ENCODE measurements around the gene RNU5B-1.
"Not testable (repeated sequence)": the region's sequence is repeated elsewhere in the genome, so short reads cannot be mapped to it uniquely, and the experiment has no call there.

DNA sequence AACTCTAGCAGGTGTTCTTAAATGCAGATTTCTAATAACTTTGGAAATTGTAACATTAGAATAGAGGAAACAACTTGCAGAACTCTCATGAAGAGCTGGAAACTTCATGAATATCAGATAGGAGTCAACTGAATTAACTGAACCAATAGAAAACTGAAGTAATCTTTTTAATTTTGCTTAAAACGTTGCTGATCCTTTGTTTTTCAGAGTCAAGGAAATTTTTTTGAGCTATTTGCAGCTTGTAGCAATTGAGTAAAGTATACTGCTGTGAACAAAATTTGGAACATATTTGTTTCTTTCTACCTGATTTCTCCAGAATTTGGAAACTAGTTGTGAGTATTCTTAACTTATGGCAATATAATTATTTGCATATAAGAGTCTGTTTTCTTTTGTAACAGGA lies 47.5 kb downstream of the RNU5B-1 start:
- TF ChIP-seq SUZ12 (IDR thresholded peaks at IDR 0.05; ENCODE audit: extremely low read depth, insufficient read depth, insufficient read length); YY1 (IDR thresholded peaks at IDR 0.05; ENCODE audit: insufficient read depth, insufficient read length): not testable (repeated sequence)
